KG1 (cell line): Measurements from ENCODE around the gene ZNF562.
"Not testable (repeated sequence)": the region's sequence is repeated elsewhere in the genome, so short reads cannot be mapped to it uniquely, and the experiment has no call there.

Experiments
- DNase-seq: peaks from one replicate; lab custom pipeline; 2025; lab: John Stamatoyannopoulos, UW

The ZNF562 gene

GRCh38 chr19:9674663-9675357 is at the start of gene ZNF562:
ZNF562 (minus strand) TSS chr19:9675100; CDS start chr19:9660744, 14,356 bp downstream.
- peak; percentile 64 for DNase-seq

- DNase-seq: no peak
Measured at GRCh38 chr19:9724157-9724556, 49.3 kb upstream of the ZNF562 start.

- DNase-seq: peak; percentile 55
Measured at GRCh38 chr19:9721861-9722260, 47.0 kb upstream of the ZNF562 start.

DNA sequence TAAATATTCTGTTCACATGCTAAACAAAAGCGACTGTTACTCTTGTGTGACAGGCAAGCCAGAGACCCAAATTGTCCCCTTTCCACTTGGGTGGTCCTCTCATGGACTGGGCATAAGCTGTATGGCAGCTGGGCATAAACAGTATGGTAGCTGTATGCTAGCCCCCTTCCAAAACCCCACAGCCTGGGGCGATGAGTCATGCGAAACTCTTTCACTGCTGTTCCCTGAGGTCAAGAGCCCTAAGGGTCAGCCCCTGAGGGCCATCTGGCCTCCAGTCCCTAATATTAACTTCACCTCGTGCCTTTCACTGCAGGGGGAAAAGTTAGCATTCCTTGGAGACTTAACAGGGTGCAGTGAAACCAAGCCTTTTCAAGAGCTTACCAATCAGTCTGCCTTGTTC is 45.6 kb upstream of the ZNF562 start:
- DNase-seq: no peak

- DNase-seq: no peak
Measured at GRCh38 chr19:9711815-9712214, 36.9 kb upstream of the ZNF562 start.

DNA sequence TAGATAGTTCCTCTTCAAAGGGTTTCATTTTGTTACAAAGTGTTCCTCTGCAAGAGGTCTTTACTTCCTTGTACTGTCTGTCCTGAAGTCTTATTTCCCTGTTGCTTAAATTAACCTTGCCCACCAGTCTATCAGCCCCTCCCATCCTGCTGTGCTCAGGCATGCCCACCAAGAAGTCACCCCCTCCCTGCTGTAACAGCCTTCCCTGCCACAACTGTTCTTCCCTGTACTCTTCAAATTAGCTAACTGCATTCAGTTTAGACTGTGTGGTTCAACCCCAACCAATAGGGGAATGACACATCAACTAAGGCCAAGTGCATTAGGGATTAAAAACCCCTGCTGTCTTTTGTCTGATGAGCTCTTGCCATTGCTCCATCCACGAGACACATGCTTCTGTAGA is 34.4 kb upstream of the ZNF562 start:
- no peak for DNase-seq

DNA sequence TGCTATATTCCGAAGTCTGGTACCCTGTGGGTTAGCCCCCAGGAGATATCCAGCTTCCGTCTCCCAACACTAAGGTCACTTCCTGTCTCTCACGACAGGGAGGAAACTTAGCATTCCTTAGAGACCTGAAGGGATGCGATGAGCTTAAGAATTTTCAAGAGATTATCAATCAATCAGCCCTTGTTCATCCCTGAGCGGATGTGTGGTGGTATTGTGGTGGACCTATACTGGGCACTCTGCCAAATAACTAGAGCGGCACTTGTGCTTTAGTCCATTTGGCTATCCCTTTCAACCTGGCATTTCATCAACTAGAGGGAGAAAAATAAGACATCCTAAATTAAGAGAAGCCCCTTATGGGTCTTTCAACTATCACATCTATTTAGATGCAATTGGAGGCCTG is 30.9 kb upstream of the ZNF562 start:
- no peak for DNase-seq

DNA sequence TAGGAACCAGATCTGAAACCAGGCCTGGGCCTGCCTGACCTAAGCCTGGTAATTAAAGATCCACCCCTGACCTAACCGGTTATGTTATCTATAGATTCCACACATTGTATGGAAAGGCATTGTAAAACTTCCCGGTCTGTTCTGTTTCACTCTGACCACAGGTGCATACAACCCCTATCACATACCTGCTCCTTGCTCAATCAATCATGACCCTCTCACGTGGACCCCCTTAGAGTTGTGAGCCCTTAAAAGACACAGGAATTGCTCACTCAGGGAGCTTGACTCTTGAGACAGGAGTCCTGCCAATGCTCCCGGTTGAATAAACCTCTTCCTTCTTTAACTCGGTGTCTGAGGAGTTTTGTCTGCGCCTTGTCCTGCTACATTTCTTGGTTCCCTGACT is 27.3 kb upstream of the ZNF562 start:
- DNase-seq: no peak

DNA sequence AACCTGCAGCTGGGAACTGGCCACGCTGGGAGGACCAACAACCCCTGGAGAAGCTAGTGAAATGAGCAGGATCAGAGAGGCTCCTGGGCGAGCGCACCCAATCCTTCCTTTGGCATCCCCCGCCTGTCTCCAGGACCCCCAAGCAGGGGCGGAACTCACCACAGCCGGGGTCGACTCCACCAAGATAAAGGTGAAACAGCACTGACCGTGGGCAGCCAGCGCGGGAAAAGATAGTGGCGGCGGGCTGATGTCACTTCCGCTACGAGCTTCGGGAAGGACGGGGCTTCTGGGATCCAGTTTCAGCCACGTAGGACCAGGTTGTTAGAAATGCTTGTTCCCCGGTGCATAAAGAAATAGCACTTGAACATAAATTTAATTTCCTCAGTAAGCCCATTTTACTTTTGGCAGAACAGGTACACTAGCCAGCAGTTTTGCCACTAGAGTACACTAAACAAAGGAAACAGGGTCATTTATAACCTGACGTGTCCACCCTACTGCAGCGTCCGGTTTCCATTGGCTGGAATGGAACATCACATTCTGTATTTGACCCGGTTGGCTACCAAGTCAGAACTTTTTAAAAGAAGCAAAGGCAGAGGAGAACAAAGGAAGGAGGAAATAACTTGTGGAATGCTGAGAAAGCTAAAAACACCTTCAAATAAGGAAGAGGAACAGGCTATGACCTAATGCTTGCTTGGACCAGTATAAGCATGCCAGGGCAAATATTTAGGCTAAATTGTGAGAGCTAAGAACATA is 25.5 kb upstream of the ZNF562 start:
- DNase-seq: no peak

DNA sequence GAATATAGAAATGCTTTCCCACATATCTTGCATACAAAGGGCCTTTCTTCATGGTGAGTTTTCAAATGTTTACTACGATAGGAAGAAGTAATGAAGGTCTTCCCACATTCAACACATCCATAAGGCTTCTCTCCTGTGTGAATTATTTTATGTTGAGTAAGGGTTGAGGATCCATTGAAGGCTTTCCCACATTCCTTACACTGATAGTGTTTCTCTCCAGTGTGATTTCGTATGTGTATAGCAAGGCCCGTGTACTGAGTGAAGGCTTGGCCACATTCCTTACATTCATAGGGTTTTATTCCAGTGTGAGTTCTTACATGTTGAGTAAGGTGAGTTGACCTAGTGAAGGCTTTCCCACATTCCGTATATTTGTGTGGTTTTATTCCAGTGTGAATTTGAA is 15.4 kb upstream of the ZNF562 start:
- not testable (repeated sequence) for DNase-seq

DNA sequence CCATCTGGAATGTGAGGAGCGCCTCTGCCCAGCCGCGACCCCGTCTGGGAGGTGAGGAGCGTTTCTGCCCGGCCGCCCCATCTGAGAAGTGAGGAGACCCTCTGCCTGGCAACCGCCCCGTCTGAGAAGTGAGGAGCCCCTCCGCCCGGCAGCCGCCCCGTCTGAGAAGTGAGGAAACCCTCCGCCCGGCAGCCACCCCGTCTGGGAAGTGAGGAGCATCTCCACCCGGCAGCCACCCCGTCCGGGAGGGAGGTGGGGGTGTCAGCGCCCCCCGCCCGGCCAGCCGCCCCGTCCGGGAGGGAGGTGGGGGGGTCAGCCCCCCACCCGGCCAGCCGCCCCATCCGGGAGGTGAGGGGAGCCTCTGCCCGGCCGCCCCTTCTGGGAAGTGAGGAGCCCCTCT is 5.1 kb upstream of the ZNF562 start:
- DNase-seq: not testable (repeated sequence)

DNA sequence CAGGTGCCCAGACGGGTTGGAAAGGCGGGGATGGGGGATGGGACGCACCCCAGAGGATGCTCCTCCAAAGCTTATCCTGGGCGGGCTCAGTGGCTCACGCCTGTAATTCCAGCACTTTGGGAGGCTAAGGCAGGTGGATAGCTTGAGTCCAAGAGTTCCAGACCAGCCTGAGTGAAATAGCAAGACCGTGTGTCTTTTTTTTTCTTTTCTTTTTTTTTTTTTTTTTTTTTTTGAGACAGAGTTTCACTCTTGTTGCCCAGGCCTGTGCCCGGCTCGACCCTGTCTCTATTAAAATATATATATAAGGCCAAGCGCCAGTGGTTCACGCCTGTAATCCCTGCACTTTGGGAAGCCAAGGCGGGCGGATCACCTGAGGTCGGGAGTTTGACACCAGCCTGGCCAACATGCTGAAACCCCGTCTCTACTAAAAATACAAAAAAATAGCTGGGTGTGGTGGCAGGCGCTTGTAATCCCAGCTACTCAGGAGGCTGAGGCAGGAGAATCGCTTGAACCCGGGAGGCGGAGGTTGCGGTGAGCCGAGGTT is 530 bp upstream of the ZNF562 start:
- not testable (repeated sequence) for DNase-seq

- DNase-seq: no peak
Measured at GRCh38 chr19:9673912-9674662, 813 bp downstream of the ZNF562 start.

- DNase-seq: no peak
Measured at GRCh38 chr19:9672893-9673292, 2.0 kb downstream of the ZNF562 start.

GRCh38 chr19:9671655-9672054 is 3.2 kb downstream of the ZNF562 start:
- no peak for DNase-seq

- no peak for DNase-seq
Measured at GRCh38 chr19:9668544-9668943, 6.4 kb downstream of the ZNF562 start.

- DNase-seq: no peak
Measured at GRCh38 chr19:9667898-9668297, 7.0 kb downstream of the ZNF562 start.

- no peak for DNase-seq
Measured at GRCh38 chr19:9658769-9659168, 16.1 kb downstream of the ZNF562 start.

- not testable (repeated sequence) for DNase-seq
Measured at GRCh38 chr19:9653066-9653555, 21.8 kb downstream of the ZNF562 start.

- DNase-seq: not testable (repeated sequence)
Measured at GRCh38 chr19:9651464-9651863, 23.4 kb downstream of the ZNF562 start.

DNA sequence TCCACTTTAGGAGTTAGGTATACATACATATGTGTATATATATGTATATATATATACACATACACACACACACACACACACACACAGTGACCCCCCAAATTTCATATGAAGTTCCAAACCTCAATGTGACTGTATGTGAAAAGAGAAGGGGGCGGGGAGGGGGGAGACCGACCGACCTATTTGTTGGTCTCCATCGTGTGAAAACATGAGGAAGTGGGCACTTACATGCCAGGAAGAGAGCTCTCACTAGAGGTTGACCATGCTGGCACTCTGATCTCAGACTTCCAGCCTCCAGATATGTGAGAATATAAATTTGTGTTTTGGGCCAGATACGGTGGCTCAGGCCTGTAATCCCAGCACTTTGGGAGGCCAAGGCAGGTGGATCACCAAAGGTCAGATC is 24.6 kb downstream of the ZNF562 start:
- DNase-seq: no peak

GRCh38 chr19:9645472-9645871 is 29.4 kb downstream of the ZNF562 start:
- no peak for DNase-seq
